PC-9 (cell line): ENCODE results near the gene KCNMB2.

ENCODE experiments used
- EZH2 ChIP-seq: fragments of 200-600 bp; sonication (generic); IDR thresholded peaks from 2 replicates; pipeline ENCODE4 v1.8.0; 2017; ENCODE audit warnings: antibody characterized with exemption, low read depth
- TF ChIP-seq, protein P1 (sequence below): fragments of 200-600 bp; sonication (generic); conservative IDR thresholded peaks from 2 replicates; pipeline ENCODE4 v1.6.1; 2017; ENCODE audit warnings: mixed run types, antibody characterized with exemption, mild to moderate bottlenecking, moderate library complexity

DNA sequence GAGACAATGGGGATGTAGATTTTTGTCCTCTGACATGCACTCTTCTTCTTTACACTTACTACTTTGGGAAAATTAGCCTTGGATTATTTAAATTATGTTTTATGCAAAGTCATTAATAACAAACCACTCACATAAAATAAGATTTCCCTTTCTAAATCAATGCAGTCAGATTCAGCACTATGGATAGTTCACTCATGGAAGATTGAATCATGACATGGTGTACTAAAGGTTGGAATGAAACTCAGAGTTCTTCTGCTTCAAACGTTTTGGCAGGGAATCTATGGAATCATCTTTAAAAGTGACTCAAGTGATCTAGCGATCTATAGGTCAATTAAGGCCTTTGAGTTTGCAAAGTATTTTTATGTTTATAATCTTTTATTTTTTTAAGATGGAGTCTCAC lies 154.3 kb downstream of the KCNMB2 start:
- TF ChIP-seq, protein P1, sequence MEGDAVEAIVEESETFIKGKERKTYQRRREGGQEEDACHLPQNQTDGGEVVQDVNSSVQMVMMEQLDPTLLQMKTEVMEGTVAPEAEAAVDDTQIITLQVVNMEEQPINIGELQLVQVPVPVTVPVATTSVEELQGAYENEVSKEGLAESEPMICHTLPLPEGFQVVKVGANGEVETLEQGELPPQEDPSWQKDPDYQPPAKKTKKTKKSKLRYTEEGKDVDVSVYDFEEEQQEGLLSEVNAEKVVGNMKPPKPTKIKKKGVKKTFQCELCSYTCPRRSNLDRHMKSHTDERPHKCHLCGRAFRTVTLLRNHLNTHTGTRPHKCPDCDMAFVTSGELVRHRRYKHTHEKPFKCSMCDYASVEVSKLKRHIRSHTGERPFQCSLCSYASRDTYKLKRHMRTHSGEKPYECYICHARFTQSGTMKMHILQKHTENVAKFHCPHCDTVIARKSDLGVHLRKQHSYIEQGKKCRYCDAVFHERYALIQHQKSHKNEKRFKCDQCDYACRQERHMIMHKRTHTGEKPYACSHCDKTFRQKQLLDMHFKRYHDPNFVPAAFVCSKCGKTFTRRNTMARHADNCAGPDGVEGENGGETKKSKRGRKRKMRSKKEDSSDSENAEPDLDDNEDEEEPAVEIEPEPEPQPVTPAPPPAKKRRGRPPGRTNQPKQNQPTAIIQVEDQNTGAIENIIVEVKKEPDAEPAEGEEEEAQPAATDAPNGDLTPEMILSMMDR = no peak
- TF ChIP-seq EZH2 = no peak
